Chondrocyte (in vitro differentiated cells): ENCODE results near the gene PROX2. TPM values are rescaled to one million over a fixed set of nuclear protein-coding genes. Genes with fewer than 3 reads are reported as not detected.

Experiments used
- DNase-seq: peaks from one replicate; pipeline ENCODE4 v3.0.0; 2021; ENCODE audit warnings: mixed read lengths, low spot score
- H3K27ac Mint-ChIP-seq: one replicate; pipeline ENCODE4 v1.8.0; 2021; ENCODE audit warnings: mild to moderate bottlenecking, moderate library complexity, mixed read lengths; ENCODE audit not compliant: unreplicated experiment
- H3K27me3 Mint-ChIP-seq: 2 replicates; pipeline ENCODE4 v1.8.0; 2021; ENCODE audit warnings: low read depth, mixed read lengths
- H3K36me3 Mint-ChIP-seq: 2 replicates; pipeline ENCODE4 v1.8.0; 2021; ENCODE audit warnings: low read depth, mixed read lengths
- H3K4me1 Mint-ChIP-seq: 2 replicates; pipeline ENCODE4 v1.8.0; 2021; ENCODE audit warnings: low read depth, mild to moderate bottlenecking, mixed read lengths
- H3K4me3 Mint-ChIP-seq: one replicate; pipeline ENCODE4 v1.8.0; 2021; ENCODE audit warnings: mild to moderate bottlenecking, moderate library complexity, mixed read lengths; ENCODE audit not compliant: unreplicated experiment
- H3K9me3 Mint-ChIP-seq: 2 replicates; pipeline ENCODE4 v1.8.0; 2021; ENCODE audit warnings: low read depth, mixed read lengths
- CTCF ChIP-seq: fragments of 200-600 bp; sonication (generic); IDR thresholded peaks from 2 replicates; pipeline ENCODE4 v1.5.0; 2021; ENCODE audit warnings: antibody characterized with exemption, mild to moderate bottlenecking, moderate library complexity
- total RNA-seq: library from RNA; stranded (reverse); gene quantifications from 3 replicates; pipeline ENCODE4 v1.2.1, GENCODE V29; 2021

Gene PROX2
- total RNA-seq, 1 donor from 2014 or later, result not detected

GRCh38 chr14:74921053-74921620 is 45.2 kb upstream of the PROX2 start:
- H3K9me3 Mint-ChIP-seq, result no peaks in the 10 kb centered on the region
- no peaks in the 10 kb centered on the region for H3K36me3 Mint-ChIP-seq
- no peak overlapping the region for H3K4me3 Mint-ChIP-seq
- H3K4me1 Mint-ChIP-seq, result peaks cover 14% of the 10 kb centered on the region
- no peak overlapping the region for H3K27ac Mint-ChIP-seq
- no peak for TF ChIP-seq CTCF
- H3K27me3 Mint-ChIP-seq, result no peaks in the 10 kb centered on the region
- no peak for DNase-seq

GRCh38 chr14:74920281-74920680 is 44.3 kb upstream of the PROX2 start:
- Mint-ChIP-seq H3K27me3 (no peaks in the 10 kb centered on the region), H3K9me3 (no peaks in the 10 kb centered on the region), H3K4me3 (no peak overlapping the region), H3K36me3 (no peaks in the 10 kb centered on the region), H3K27ac (no peak overlapping the region), H3K4me1 (peaks cover 14% of the 10 kb centered on the region)
- no peak for TF ChIP-seq CTCF
- DNase-seq, result no peak

- Mint-ChIP-seq H3K27ac (no peak overlapping the region), H3K9me3 (no peaks in the 10 kb centered on the region), H3K36me3 (no peaks in the 10 kb centered on the region), H3K4me3 (no peak overlapping the region), H3K27me3 (no peaks in the 10 kb centered on the region), H3K4me1 (peaks cover 14% of the 10 kb centered on the region)
- DNase-seq, result no peak
- no peak for TF ChIP-seq CTCF
Observed at GRCh38 chr14:74919421-74920165, 43.6 kb upstream of the PROX2 start.

- TF ChIP-seq CTCF, result no peak
- Mint-ChIP-seq H3K36me3 (no peaks in the 10 kb centered on the region), H3K4me3 (no peak overlapping the region), H3K27ac (no peak overlapping the region), H3K4me1 (peaks cover 17% of the 10 kb centered on the region), H3K27me3 (no peaks in the 10 kb centered on the region), H3K9me3 (no peaks in the 10 kb centered on the region)
- DNase-seq, result no peak
Observed at GRCh38 chr14:74918380-74918779, 42.4 kb upstream of the PROX2 start.

- Mint-ChIP-seq H3K9me3 (no peaks in the 10 kb centered on the region), H3K27me3 (no peaks in the 10 kb centered on the region), H3K4me3 (no peak overlapping the region)
Observed at GRCh38 chr14:74917646-74918081, 41.7 kb upstream of the PROX2 start.

More at GRCh38 chr14:74917646-74918081, 41.7 kb upstream of the PROX2 start:
- Mint-ChIP-seq H3K4me1 (peaks cover 17% of the 10 kb centered on the region), H3K27ac (no peak overlapping the region), H3K36me3 (no peaks in the 10 kb centered on the region)
- TF ChIP-seq CTCF, result no peak
- no peak for DNase-seq
